Renal cortical epithelial cell (primary cell): ENCODE data around the gene FAM53B. TPM values are rescaled to one million over a fixed set of nuclear protein-coding genes. Genes with fewer than 3 reads are reported as not detected.

Source experiments
- DNase-seq: peaks from one replicate; pipeline ENCODE4 v3.0.0-alpha.2; 2011; ENCODE audit warnings: low read depth
- total RNA-seq: library from RNA; depleted of rRNA; stranded (reverse); fragments of >200 nt; gene quantifications from 2 replicates; pipeline ENCODE4 v1.2.3, GENCODE V29; 2014

FAM53B gene
- total RNA-seq, 1 donor from 2014 or later, result 20.4 TPM

DNA sequence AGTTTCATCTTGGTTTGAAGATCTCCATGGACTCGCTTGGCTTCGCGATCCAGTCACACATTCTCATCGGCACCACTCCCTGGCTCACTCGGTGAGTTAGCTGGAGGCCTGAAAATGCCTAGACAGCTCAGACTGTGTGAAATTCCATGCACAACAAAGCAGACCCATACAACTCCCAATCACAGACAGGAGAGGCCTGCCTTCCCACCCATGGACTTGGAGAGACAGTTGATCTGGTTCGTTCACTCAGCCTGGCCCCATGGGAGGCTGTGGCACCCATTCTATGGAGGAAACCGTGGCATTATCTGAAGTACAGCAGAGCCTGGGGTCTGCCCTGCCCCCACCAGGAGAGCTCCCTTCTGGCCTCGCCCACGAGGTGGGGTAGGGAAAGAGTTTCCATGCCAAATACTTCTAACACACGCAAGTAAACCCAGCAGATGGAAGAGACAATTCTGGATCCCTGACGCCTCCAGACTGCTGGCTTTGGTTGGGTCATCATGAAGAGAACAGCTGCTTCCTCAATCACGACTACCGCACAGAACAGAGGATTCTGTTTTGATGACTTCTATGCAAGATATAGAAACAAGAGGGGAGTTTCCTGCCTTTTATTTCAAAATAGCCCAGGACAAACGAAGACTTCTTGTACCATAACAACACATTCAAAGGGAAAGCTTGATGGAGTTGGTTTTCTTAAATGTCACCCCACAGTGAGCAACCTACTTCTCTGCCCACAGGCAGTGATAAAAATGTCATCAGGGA lies 15.9 kb downstream of the FAM53B start:
- no peak for DNase-seq

DNA sequence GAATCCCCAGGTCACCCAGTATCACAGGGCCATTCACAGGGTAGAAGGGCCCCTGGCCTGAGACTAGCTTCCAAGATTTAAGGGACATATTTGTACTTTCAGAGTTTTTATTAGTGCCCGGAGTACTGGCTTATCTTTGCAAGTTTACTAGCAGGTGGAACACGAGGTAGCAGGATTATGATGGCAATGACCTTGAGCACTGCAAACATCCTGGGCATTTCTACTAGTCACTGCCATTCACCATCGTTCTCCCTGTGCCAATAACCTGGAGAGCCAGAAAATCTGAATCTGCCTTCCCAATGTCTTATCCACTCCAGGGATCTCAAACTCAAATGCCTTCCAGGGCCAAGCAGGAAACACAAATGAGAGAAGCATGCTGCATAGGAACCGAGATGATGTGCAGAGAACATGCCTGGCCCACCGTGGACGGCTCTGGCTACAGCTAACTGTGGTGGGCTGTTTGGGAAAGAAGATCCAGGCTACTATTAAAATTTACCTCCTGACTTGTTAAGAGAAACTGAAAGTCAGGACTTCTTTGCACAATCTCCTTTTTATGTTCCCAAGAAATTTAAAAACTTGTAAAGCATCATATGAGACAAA lies 16.7 kb downstream of the FAM53B start:
- DNase-seq, result no peak

DNA sequence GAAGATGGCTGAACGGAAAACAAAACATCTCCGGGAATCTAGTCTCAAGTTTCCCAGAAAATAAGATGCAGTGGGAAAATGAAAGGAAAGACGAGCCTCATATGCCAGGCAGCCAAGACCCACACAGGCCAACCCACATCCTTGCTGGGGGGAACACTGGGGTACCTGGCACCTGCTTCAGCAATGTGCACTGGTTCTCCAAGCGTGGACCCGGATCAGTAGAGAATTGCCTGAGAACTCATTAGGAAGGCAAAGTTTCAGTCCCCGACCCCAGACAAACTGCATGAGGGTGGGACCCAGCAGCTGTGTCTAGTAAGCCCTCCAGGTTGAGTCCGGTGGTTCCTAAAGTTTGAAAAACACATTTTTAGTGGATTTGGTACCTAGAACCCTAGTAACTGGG lies 18.4 kb downstream of the FAM53B start:
- DNase-seq, result no peak

DNA sequence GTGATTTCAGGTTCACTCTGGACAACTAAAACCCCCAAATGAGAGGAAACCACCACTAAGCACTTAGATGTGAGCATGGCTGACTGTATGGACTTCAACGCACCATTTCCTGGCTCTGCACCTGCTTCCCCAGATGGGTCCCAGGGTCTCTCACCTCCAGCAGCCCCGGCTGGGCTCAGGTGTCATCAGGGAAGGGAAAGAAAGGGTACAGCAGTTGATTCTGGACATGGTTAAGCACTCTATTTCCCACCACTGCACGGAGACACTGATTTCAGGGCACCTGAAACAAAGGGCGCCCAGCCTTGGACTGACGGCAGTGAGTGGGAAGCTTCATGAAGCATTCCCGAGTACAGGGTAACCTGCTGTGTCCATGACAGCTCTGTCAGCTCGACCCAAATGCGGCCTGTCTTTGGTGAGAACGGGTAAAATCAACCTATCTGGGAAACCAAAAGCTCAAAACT lies 19.0 kb downstream of the FAM53B start:
- no peak for DNase-seq

DNA sequence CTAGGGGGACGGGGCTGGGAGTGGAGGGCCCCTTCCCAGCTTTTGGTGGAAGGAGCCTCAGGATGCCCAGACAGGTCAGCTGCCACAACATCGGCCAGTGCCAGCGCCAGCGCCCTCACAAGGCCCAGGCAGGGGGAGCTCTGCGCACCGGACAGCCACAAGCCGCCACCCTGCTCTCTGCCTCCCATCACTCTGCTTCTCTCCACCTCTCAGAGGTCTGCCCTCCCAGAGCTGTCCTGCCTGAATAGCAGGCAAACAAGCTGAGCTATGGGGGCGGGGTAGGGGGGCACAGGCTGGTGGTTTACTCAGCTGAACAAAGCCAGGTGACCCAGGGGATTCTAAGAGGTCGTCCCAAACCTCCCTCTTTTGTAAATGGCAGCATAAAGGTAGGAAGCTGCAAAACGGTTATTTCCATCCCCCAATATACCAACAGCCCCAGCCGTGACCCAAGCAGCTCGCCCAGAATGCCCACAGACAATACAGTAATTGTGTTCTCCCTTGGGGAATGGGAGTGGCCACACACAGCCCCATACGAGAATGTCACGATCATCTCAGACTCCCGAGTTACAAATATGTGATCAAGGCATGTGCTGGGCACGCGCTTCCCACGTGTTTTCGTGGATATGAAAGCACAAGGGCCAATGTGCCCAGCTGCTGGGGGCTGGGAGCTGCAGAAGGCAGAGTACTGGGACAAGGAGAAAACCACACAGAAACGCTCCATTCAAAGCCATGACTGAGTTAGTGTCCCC lies 19.7 kb downstream of the FAM53B start:
- no peak for DNase-seq

DNA sequence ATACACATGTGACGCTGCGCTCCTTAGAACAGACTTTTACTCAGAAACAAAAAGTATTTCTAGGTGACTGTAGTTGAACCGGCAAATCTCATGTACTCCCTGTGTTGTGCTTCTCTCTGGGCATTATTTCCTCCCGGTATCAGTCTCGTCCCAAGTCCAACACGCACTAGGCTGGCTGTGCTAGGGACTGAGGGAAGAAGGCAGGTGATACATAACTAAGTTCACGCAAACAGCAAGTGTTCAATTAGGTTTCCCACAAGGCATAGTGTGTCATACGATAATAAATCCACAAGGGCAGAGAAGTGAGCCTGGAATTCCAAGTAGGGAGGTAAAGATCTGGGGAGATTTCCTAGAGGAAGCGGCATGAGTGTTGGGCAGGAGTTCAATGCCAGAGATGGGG lies 20.4 kb downstream of the FAM53B start:
- no peak for DNase-seq

DNA sequence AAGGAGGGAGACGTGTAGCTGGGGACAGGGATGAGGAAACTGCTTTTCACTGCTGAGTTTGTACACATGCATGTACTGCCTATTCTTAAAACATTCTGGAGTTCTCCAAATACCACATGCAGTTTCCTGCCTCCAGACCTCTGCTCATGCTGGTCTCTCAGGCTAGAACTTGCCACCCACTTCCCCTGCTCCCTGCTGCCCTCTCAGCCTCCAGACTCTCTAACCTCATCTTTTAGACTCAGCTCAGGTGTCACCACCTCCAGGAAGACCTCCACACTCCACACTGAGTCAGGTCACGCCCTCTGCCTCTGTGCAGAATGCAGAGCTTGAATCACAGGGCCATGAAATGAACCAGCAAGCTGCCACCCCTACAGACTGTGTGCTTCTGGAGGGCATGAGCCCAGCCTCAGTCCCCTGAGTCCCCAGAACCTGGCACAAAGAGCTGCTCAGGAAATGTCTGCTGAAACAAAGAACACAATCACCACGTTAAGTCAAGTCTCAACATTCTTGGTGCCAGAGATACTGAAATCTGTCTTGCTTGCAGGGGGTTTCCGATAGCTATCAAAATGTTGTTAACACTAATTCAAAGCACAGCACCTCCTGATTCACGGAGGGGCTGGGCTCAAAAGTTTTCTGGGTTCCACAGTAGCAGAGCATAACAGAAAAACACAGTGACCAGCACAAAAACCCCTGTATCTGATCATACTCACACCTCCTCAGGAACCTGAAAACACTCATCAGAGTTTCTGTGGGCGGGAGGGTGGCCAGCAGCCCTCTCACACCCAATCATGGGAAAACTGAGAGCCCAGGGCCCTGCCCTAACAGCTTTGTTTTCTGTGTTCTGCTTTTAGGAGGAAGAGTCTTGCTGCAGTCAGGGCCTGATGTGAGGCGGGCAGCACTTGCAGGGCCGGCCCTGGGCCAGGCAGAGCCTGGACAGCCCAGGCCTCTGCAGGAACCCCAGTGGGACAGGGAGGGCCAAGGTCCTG lies 21.1 kb downstream of the FAM53B start:
- DNase-seq, result peak; percentile 45

DNA sequence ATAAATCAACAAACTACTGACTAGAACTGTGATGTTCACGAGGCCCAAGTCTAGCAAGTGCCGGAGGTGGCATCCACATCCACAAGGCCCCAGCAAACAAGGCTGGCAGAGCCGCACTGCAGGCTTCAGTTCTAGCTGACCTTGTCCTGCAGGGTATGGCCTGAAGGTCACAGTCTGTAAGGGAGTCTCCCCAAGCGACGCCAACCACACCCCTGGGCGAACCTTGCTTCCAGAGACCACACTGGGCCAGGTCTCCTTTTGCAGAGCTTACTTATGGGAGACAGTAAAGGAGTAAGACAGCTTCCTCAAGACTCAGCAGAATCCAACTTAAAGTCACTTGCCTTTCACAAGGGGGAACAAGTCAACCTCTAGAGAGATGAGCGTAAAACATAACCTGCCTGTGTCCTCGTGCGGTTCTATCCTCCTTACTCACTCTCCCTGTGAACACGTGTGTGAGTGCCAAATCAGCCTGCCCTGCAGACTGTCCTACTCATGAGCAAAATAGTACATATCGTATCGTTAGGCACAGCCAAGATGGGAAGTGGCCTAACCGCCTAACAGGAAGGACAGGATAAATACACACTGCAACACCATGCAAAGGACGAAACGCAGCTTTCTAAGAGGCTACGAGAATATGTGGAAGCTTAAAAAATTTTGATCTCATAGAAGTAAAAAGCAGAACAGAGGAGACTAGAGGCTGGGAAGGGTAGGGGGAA lies 22.7 kb downstream of the FAM53B start:
- no peak for DNase-seq

DNA sequence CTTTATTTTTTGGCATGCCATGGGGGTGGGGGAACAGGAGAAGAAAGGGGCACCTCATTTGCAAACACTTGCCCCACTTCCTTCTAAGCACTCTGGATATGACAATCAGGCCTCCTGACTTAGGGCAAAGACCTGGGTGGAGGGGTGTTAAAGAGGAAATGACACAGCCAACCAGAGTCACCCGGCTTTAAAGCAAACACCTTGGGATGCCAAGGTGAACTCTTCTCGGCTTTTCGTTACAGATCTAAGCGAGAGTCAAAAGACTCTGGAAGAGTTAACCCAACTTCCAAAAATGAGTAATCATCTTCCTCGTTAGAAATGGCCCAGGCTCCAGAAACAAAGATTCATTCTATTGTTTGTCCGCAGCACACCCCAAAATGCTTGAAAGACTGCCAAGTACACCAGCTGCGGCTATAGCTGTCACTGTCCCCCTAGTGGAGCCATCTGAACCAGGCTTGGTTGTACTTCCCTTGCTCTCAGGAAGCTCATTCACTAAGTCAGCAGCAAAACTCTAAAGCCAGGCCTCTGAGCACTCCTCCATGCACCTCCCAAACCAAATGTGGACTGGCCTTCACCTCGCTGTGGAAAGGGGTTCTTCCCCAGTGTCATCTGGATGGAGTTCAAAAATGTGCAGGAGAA lies 24.8 kb downstream of the FAM53B start:
- DNase-seq, result no peak

DNA sequence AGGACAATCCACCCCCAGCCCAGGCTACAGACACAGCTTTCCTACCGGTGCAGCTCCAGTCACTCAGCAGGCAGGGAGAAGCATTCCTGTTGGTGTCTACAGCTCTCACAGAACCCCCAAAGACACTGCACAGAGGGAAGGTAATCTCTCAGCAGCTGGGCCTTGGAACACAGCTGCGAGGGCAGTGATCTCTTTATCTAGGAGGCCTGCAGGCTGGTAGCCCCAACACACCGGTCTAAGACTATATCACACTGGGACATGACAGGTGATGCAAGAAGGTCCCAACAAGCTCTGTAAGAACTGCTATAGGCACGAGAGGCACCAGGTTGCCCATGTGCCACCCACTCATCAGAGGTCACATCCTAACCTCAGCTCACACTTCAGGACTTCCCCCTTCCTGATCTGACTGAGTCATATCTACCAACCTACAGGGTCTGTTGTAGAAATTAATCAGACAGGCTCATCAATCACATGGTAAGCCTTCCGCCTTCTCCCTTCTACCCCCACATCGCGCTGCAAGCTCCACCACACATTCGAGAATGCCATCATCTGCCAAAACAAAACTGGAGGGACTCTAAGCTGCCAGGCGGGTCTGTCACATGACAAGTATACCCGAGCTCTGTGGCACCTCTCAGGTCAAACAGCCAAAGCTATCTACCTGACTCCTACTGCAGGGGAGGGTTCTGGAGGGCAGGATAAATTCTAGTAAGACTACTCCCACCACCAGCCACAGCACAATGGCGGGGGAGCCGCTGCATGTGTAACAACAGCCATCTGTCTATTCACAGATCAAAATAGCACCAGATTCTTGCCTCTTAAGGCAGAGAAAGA lies 26.1 kb downstream of the FAM53B start:
- DNase-seq, result peak; percentile 79

DNA sequence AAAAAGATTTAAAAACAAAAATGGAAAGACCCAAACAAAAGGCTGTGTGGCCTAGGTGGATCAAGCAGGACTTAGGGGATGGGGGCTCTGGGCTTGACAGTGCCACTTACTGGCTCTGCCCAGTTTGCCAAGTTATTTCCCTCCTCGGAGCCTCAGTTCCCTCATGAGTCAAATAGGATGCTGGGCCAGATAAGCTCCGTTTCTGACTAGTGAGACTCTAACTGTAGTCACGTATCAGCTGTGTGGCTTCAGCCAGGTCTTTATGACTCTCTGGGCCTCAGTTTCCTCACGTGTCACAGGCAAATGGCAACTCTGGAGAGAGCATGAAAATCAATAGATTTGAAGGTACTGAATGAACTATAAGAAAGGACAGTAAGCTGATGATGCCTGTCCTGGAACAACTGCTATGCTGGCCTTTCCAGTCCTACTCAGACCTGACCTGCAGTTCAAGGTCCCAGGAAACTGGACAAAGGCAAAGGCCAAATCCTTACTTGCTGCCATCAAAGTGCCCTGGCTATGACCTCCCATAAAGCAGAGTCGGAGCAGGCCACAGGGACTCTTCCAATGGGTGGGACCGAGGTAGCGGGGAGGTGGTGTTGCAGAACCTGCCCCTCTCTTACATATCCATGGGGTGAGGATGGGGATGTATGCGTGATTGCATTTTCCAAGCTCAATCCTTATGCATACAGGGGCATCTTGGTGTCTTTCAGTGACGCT lies 27.0 kb downstream of the FAM53B start:
- DNase-seq, result no peak

DNA sequence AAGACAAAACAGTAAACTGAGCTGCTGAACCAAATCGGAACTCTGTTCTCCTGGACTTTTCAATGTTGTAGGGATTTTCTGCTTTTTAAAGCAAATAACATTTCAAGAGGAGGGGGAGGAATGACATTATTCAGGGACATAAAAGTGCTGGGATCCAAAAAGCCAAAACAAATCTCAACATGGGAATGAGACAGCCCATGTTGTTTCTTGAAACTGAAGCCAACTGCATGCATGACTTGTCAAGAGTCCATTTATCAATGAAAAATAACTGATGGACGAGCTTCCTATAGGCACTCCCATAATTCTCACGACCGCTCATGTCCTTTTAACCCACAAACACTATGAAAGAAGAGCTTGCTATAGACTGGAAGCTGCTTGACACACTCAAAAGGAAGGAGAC lies 27.8 kb downstream of the FAM53B start:
- DNase-seq, result no peak

DNA sequence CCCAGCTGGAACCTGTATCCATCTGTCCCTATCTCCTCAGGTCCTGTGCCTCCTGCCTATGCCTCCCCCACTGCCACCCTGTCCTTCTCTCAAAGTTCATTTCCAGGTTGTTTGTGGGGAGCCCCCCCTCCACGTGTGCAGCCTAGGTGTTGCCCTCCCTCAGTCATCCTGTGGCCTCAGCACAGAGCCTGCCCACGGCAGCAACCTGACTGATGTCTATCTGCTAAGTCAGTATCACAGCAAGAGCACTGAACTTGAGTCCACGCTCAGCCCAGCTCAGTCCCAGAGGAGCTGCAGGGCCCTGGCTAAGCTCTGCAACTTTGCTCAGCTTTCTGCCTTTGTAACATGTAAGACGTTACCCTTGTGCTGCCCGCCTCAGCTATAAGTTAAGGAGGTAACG lies 28.7 kb downstream of the FAM53B start:
- no peak for DNase-seq

DNA sequence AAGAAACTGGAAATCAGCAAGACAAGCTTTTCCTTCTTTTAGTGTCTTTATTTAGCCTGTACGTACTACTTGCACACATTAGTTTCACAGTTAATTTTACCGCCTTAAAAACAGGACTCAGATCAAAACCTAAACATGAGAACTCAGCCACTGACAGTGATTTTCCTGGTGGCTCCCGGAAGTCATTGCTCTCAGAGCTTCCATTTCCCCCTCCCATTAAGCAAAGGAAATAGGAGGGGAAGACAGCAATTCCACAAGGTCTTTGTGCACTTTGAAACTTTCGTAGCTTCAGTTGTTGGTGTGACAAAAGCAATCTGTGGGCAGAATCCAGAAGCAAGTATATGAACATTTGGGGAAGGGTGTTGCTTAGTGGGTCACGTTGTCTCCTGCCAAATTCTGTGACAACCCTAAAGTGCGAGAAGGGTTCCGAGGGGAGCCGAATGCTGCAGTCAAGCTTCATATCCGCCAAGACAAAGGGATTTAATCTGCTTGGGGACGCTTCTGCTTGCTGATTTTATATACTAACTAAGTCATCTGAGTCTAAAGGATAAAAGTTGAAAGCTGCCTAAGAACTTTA lies 30.4 kb downstream of the FAM53B start:
- no peak for DNase-seq

DNA sequence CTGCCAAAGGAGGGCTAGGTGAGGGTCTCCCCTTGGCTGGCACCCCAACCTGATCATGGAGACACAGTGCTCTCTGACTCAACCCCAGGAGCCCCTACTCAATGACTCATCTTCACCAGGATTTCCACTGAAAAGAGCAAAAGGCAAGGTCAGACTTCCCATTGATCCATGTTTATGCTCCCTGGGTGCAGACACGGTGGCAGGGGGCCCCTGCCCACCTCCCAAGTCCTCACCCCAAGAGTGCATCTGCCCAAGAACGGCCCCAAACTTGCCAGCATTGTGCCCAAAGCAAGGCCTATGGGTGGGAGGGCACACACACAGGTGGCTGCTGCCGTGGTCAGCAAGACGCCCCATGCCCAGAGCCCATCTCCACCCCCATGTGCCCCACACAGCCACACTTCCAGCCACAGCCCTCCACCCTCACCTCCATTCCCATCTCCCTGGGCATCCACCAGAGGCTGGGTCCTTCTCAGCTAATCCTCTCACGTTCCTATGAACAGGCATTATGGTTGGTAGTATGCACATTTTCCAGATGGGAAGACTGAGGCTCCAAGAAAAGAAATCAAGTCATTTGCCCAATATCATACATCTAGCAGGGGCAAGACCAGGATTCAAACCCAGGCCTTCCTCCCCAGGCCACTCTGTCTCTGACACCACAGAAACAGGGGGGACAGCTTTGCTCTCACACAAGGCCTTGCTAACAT lies 31.3 kb downstream of the FAM53B start:
- no peak for DNase-seq

DNA sequence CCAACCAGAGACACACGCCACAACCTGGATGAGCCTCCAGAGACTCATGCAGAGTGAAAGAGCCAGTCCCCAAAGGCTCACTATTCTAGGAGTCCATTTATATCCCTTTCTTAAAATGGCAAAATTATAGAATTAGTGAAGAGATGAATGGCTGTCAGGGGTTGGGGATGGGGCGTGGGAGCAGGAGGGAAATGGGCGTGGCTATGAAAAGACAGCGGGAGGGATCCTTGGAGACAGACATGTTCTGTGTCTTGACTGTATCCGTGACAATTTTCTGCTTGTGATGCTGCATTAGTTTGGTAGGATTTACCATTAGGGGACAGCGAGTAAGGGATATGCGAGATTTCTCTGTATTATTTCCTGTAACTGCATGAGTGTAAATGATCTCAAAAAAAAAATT lies 33.0 kb downstream of the FAM53B start:
- DNase-seq, result no peak

DNA sequence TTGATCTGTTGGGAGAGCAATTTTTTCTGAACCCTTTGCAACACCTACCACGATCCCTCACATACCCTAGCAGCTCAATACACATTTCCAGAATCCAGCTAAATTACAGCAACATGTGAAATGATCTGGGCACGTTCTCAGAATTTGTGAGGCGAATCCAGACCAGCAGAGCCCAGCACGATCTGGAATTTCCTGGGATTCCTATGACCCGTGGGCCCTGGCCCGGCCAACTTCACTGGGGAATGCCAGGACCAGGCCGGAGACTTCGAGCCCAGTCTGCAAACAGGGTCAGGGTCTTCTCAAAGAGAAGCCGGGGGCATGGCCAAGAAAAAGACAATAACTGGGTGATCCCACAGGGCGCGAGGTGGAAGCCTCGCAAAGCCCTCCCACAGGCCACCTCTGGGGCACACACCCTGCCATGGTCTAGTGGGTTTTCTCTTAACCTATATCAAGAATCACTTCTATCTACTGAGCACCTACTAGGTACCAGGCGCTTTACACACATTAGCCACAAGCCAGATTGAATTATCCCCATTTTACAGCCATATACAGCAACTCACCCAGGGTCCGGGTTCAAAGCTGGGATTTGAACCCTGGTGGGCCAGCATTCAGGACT lies 33.8 kb downstream of the FAM53B start:
- peak; percentile 71 for DNase-seq
